ENCODE data around the gene FOXK1. TPM values are rescaled to one million over a fixed set of nuclear protein-coding genes. Genes with fewer than 3 reads are reported as not detected.

Gene FOXK1
- total and polyA plus RNA-seq, 2 experiments from 2014 or later = 2.3 to 12.7 TPM

GRCh38 chr7:4759211-4759610 is 77.1 kb downstream of the FOXK1 start:
- Mint-ChIP-seq H3K4me1 (no peaks in the 10 kb centered on the region), H3K27ac (no peak overlapping the region), H3K36me3 (ENCODE audit: low read depth) (peaks cover 16% of the 10 kb centered on the region), H3K27me3 (ENCODE audit: insufficient read depth, low read depth, poor library complexity) (no peaks in the 10 kb centered on the region), H3K9me3 (no peaks in the 10 kb centered on the region), H3K4me3 (no peak overlapping the region)
- Histone ChIP-seq H3K27me3 (ENCODE audit: insufficient read depth) (no peaks in the 10 kb centered on the region), H2AFZ (no peak overlapping the region), H3K4me2 (no peak overlapping the region), H3K9me2 (ENCODE audit: insufficient read depth) (no peaks in the 10 kb centered on the region), H3F3A (replicated peaks; ENCODE audit: low read depth) (no peaks in the 10 kb centered on the region), H3K27ac (ENCODE audit: low read depth) (no peak overlapping the region), H4K20me1 (replicated peaks; ENCODE audit: insufficient read depth) (no peaks in the 10 kb centered on the region; the same call in 1 of the 2 replicates), H3K4me3 (no peak overlapping the region), H3K36me3 (ENCODE audit: insufficient read depth) (no peaks in the 10 kb centered on the region; the same call in 1 of the 2 replicates), H3K4me1 (ENCODE audit: insufficient read depth) (no peaks in the 10 kb centered on the region), H3K79me2 (replicated peaks; ENCODE audit: insufficient read depth) (no peaks in the 10 kb centered on the region)
- ATAC-seq (no peak), DNase-seq (ENCODE audit: low spot score) (no peak)
- TF ChIP-seq ZNF331 (CRISPR knock-in tag; IDR thresholded peaks at IDR 0.05; ENCODE audit: low read depth) (no peak), ETS1 (IDR thresholded peaks at IDR 0.05) (no peak), JUNB (IDR thresholded peaks at IDR 0.05; ENCODE audit: unreplicated experiment) (no peak), CTCF (conservative IDR thresholded peaks at IDR 0.05; ENCODE audit: low read depth in 2 of 2) (no peak), ZNF462 (CRISPR knock-in tag; IDR thresholded peaks at IDR 0.05) (no peak), NANOG (IDR thresholded peaks at IDR 0.05; ENCODE audit: borderline replicate concordance) (no peak), POLR2AphosphoS5 (IDR thresholded peaks at IDR 0.05; ENCODE audit: low read depth) (no peak), CREB1 (CRISPR knock-in tag; IDR thresholded peaks at IDR 0.05; ENCODE audit: low read depth) (no peak)
